Cardiac muscle cell (in vitro differentiated cells and primary cell): ENCODE results near the gene CCL17. TPM values are rescaled to one million over a fixed set of nuclear protein-coding genes. Genes with fewer than 3 reads are reported as not detected.
"Not testable (repeated sequence)": the region's sequence is repeated elsewhere in the genome, so short reads cannot be mapped to it uniquely, and the experiment has no call there.

Source experiments
- DNase-seq, 2 donors: peaks; one replicate each; pipeline versions ENCODE4 v3.0.0 to v3.0.0-alpha.2; 2010 to 2017; ENCODE audit warnings: low read depth in 1 of 2, low spot score in 1 of 2
- H3K27ac ChIP-seq: fragments of 200-600 bp; sonication (generic); 2 replicates; pipeline ENCODE4 v1.5.1; 2016
- H3K27me3 ChIP-seq: fragments of 200-600 bp; sonication (generic); 2 replicates; pipeline ENCODE4 v1.6.0; 2016; ENCODE audit warnings: control low read depth
- H3K36me3 ChIP-seq: fragments of 200-600 bp; sonication (generic); 2 replicates; pipeline ENCODE4 v1.5.1; 2016; ENCODE audit warnings: control low read depth
- H3K4me1 ChIP-seq: fragments of 200-600 bp; sonication (generic); 2 replicates; pipeline ENCODE4 v1.8.1; 2017; ENCODE audit warnings: low read depth, mild to moderate bottlenecking, mixed run types
- H3K4me3 ChIP-seq: fragments of 200-600 bp; sonication (generic); 2 replicates; pipeline ENCODE4 v1.5.1; 2016; ENCODE audit warnings: mild to moderate bottlenecking
- H3K9me3 ChIP-seq: fragments of 200-600 bp; sonication (generic); 2 replicates; pipeline ENCODE4 v1.5.1; 2017; ENCODE audit warnings: low read depth, mild to moderate bottlenecking, control low read depth
- CTCF ChIP-seq: IDR thresholded peaks from 2 replicates; pipeline ENCODE4 v1.5.1; 2012; ENCODE audit warnings: low read depth, mild to moderate bottlenecking, low read length
- polyA plus RNA-seq: library from polyadenylated mRNA; unstranded; fragments of >200 nt; fragmentation: Nextera tagmentation; extraction: Ambion mirVana; gene quantifications from 2 replicates; pipeline ENCODE4 v1.2.1, GENCODE V29; 2016
- total RNA-seq: library from RNA; depleted of rRNA; stranded (reverse); fragments of >200 nt; gene quantifications from 2 replicates; pipeline ENCODE4 v1.2.3, GENCODE V29; 2016

Gene CCL17
- total and polyA plus RNA-seq, 2 experiments from 2014 or later = not detected

GRCh38 chr16:57394444-57394843, 10.1 kb upstream of the CCL17 start:
- Histone ChIP-seq H3K9me3 (no peaks in the 10 kb centered on the region), H3K27ac (no peak overlapping the region)

GRCh38 chr16:57395026-57395425, 9.5 kb upstream of the CCL17 start:
- H3K9me3 ChIP-seq = no peaks in the 10 kb centered on the region
- no peak overlapping the region for H3K4me3 ChIP-seq
- DNase-seq = no peak
- H3K27me3 ChIP-seq = no peaks in the 10 kb centered on the region
- TF ChIP-seq CTCF = no peak
- no peaks in the 10 kb centered on the region for H3K36me3 ChIP-seq
- no peaks in the 10 kb centered on the region for H3K4me1 ChIP-seq
- no peak overlapping the region for H3K27ac ChIP-seq

More at GRCh38 chr16:57394444-57394843, 10.1 kb upstream of the CCL17 start:
- DNase-seq = peak in 1 of 2 donors; percentile 55
- no peak overlapping the region for H3K4me3 ChIP-seq
- H3K27me3 ChIP-seq = no peaks in the 10 kb centered on the region
- TF ChIP-seq CTCF = no peak
- no peaks in the 10 kb centered on the region for H3K4me1 ChIP-seq
- H3K36me3 ChIP-seq = no peaks in the 10 kb centered on the region

- no peaks in the 10 kb centered on the region for H3K36me3 ChIP-seq
- no peak for DNase-seq
- H3K27ac ChIP-seq = no peak overlapping the region
- no peaks in the 10 kb centered on the region for H3K27me3 ChIP-seq
- no peaks in the 10 kb centered on the region for H3K4me1 ChIP-seq
- TF ChIP-seq CTCF = no peak
- no peak overlapping the region for H3K4me3 ChIP-seq
- H3K9me3 ChIP-seq = no peaks in the 10 kb centered on the region
Observed at GRCh38 chr16:57396786-57397185, 7.8 kb upstream of the CCL17 start.

DNA sequence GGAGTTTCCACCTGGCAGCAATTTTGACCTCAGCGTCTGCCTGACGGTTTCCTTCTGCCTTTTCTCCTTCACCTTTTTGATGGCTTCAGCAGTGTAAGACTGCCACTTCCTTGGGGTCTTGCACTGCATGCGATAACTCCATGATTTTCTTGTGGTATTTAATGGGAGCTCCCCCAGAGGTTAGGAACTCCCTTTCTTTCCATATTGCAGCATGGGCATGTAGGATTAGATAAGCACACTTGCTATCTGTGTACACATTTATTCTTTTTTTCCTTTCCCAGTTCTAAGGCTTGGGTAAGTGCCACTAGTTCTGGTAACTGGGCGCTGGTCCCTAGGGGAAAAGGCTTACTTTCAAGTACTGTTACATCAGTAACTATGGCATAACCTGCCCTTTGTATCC, 7.1 kb upstream of the CCL17 start:
- H3K4me3 ChIP-seq, H3K27me3 ChIP-seq: not testable (repeated sequence)

GRCh38 chr16:57401943-57402640, 2.5 kb upstream of the CCL17 start:
- peak in 1 of 2 donors; percentile 24 for DNase-seq
- H3K36me3 ChIP-seq = no peaks in the 10 kb centered on the region
- H3K4me3 ChIP-seq = no peak overlapping the region
- no peaks in the 10 kb centered on the region for H3K9me3 ChIP-seq
- TF ChIP-seq CTCF = no peak
- H3K27me3 ChIP-seq = no peaks in the 10 kb centered on the region
- no peaks in the 10 kb centered on the region for H3K4me1 ChIP-seq
- no peak overlapping the region for H3K27ac ChIP-seq

More for the DNA sequence above, 7.1 kb upstream of the CCL17 start:
- not testable (repeated sequence) for DNase-seq, H3K4me1 ChIP-seq, H3K9me3 ChIP-seq, H3K36me3 ChIP-seq, H3K27ac ChIP-seq

GRCh38 chr16:57405097-57405496, 530 bp downstream of the CCL17 start:
- H3K27me3 ChIP-seq = no peaks in the 10 kb centered on the region
- no peak for DNase-seq
- no peaks in the 10 kb centered on the region for H3K4me1 ChIP-seq
- no peak overlapping the region for H3K4me3 ChIP-seq
- H3K36me3 ChIP-seq = no peaks in the 10 kb centered on the region
- TF ChIP-seq CTCF = no peak
- H3K9me3 ChIP-seq = no peaks in the 10 kb centered on the region
- no peak overlapping the region for H3K27ac ChIP-seq
